ENCODE data around the gene CDH24. TPM values are rescaled to one million over a fixed set of nuclear protein-coding genes. Genes with fewer than 3 reads are reported as not detected.
A peak's percentile ranks its signal among the peaks of the same experiment; 100 is the strongest.

The CDH24 gene
- total and polyA plus RNA-seq, 2 of the 13 experiments (the other 11 are each of a cell fraction or from before 2014, with no cell fraction given), result 0.69 to 0.99 TPM

DNA sequence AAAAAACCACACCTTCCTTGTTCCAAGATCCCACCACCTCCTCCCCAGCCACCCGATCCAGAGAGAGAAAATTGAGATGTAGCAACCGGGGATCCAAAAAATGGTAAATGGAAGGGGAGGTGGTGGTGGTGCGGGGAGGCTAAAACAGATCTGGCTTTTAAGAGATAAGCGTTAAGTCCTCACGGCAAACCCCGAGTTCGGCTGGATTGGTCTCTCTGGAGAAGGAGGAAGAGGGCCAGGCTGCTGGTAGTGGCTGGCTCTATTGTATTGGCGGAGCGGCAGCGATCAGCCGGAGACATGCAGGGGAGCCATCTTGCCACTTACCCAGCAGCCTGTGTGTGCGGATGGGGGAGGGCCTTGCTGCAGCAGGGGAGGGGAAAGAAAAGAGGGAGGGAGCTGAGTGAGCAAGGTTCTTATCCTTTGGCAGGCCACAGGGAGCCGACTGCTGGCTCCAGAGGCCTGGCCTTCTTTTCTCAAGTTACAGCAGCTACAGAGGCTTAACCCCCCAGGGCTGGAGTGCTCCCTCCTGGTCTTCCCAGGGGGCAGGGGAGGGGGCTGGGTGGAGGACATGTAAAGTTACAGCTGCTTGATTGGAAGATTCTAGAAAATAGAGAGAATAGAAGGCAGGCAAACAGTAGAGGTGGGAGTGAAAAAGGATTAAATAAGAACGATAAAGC, 14.1 kb upstream of the CDH24 start (continued):
- TF ChIP-seq, protein P1, sequence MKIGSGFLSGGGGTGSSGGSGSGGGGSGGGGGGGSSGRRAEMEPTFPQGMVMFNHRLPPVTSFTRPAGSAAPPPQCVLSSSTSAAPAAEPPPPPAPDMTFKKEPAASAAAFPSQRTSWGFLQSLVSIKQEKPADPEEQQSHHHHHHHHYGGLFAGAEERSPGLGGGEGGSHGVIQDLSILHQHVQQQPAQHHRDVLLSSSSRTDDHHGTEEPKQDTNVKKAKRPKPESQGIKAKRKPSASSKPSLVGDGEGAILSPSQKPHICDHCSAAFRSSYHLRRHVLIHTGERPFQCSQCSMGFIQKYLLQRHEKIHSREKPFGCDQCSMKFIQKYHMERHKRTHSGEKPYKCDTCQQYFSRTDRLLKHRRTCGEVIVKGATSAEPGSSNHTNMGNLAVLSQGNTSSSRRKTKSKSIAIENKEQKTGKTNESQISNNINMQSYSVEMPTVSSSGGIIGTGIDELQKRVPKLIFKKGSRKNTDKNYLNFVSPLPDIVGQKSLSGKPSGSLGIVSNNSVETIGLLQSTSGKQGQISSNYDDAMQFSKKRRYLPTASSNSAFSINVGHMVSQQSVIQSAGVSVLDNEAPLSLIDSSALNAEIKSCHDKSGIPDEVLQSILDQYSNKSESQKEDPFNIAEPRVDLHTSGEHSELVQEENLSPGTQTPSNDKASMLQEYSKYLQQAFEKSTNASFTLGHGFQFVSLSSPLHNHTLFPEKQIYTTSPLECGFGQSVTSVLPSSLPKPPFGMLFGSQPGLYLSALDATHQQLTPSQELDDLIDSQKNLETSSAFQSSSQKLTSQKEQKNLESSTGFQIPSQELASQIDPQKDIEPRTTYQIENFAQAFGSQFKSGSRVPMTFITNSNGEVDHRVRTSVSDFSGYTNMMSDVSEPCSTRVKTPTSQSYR (CRISPR knock-in tag; IDR thresholded peaks at IDR 0.05; ENCODE audit: borderline replicate concordance), result peak; percentile 93
- TF ChIP-seq ZNF816 (CRISPR knock-in tag; IDR thresholded peaks at IDR 0.05; ENCODE audit: borderline replicate concordance) (peak; percentile 47; the same call in 1 of the 2 replicates), FOXM1 (CRISPR knock-in tag; IDR thresholded peaks at IDR 0.05) (no peak), PAF1 (CRISPR knock-in tag; IDR thresholded peaks at IDR 0.05) (peak; percentile 98), MLXIP (CRISPR knock-in tag; IDR thresholded peaks at IDR 0.05; ENCODE audit: borderline replicate concordance) (no peak), PHF21A (CRISPR knock-in tag; IDR thresholded peaks at IDR 0.05) (peak; percentile 22; the same call in 1 of the 2 replicates), RNF2 (conservative IDR thresholded peaks at IDR 0.05; ENCODE audit: low read depth) (no peak), RFXANK (CRISPR knock-in tag; IDR thresholded peaks at IDR 0.05) (0 out of 2 replicates have a peak, but pooled peaks have one; percentile 54), ZNF619 (CRISPR knock-in tag; IDR thresholded peaks at IDR 0.05) (peak; percentile 88; the same call in 1 of the 2 replicates), ZNF256 (CRISPR knock-in tag; conservative IDR thresholded peaks at IDR 0.05) (no peak), HIC2 (CRISPR knock-in tag; IDR thresholded peaks at IDR 0.05; ENCODE audit: low read depth) (no peak), CCDC6 (CRISPR knock-in tag; IDR thresholded peaks at IDR 0.05) (peak; percentile 94), ZKSCAN1 (IDR thresholded peaks at IDR 0.05; ENCODE audit: low read length) (0 out of 2 replicates have a peak, but pooled peaks have one; percentile 53), ZBTB38 (CRISPR knock-in tag; IDR thresholded peaks at IDR 0.05) (peak; percentile 19; the same call in 1 of the 2 replicates), SYNCRIP (IDR thresholded peaks at IDR 0.05; ENCODE audit: insufficient read depth, low read depth, low read length) (no peak), ZNF337 (CRISPR knock-in tag; IDR thresholded peaks at IDR 0.05; ENCODE audit: borderline replicate concordance, low read depth) (peak; percentile 70; the same call in 1 of the 2 replicates)
- TF ChIP-seq, protein P2, sequence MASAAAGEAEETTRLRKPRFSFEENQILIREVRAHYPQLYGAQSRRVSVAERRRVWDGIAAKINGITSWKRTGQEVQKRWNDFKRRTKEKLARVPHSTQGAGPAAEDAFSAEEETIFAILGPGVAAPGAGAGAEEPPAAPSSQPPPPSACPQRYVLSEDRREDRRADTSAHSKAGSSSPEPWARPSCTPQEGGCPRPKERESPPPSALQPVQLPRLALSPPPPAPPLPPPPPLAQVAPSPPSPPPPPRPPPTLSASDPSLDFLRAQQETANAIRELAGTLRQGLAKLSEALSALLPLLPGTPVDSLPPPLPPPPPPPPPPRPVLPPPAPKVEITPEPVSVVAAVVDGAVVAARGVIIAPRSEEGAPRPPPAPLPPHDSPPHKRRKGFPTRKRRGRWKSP (CRISPR knock-in tag; IDR thresholded peaks at IDR 0.05), result peak; percentile 60; the same call in 1 of the 2 replicates
- TF ChIP-seq, protein P3, sequence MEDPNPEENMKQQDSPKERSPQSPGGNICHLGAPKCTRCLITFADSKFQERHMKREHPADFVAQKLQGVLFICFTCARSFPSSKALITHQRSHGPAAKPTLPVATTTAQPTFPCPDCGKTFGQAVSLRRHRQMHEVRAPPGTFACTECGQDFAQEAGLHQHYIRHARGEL (CRISPR knock-in tag; IDR thresholded peaks at IDR 0.05), result 0 out of 2 replicates have a peak, but pooled peaks have one; percentile 30
- TF ChIP-seq, protein P4, sequence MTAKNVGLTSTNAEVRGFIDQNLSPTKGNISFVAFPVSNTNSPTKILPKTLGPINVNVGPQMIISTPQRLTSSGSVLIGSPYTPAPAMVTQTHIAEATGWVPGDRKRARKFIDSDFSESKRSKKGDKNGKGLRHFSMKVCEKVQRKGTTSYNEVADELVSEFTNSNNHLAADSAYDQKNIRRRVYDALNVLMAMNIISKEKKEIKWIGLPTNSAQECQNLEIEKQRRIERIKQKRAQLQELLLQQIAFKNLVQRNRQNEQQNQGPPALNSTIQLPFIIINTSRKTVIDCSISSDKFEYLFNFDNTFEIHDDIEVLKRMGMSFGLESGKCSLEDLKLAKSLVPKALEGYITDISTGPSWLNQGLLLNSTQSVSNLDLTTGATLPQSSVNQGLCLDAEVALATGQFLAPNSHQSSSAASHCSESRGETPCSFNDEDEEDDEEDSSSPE (CRISPR knock-in tag; IDR thresholded peaks at IDR 0.05), result no peak
